Psoas muscle (tissue), 8 donors: ENCODE data around the gene SOWAHB. TPM values are rescaled to one million over a fixed set of nuclear protein-coding genes. Genes with fewer than 3 reads are reported as not detected.

ENCODE experiments used
- ATAC-seq, 4 donors: fragments of 200-7000 bp; cut with Tn5 transposase; one replicate each; pipeline ENCODE4 v1.9.1; 2020; ENCODE audit warnings: moderate library complexity in 3 of 4, mild to moderate bottlenecking in 2 of 4
- DNase-seq, 2 donors: peaks; one replicate each; pipeline ENCODE4 v3.0.0-alpha.2; 2020
- H3K27ac ChIP-seq: fragments of 200-600 bp; one replicate; pipeline ENCODE4 v1.8.0; 2022
- H3K27me3 ChIP-seq, 3 donors: fragments of 200-600 bp in 1 of 3; one replicate each; pipeline versions ENCODE4 v1.6.1 to v1.8.0; 2013 to 2022; ENCODE audit warnings: low read length in 2 of 3, mild to moderate bottlenecking in 2 of 3, moderate library complexity in 1 of 3; ENCODE audit not compliant: insufficient read depth in 3 of 3
- H3K36me3 ChIP-seq, 2 donors: fragments of 200-600 bp in 1 of 2; one replicate each; pipeline versions ENCODE4 v1.6.1 to v1.8.0; 2013 to 2022; ENCODE audit warnings: low read depth in 1 of 2, mild to moderate bottlenecking in 1 of 2, moderate library complexity in 1 of 2; ENCODE audit not compliant: insufficient read depth in 1 of 2
- H3K4me1 ChIP-seq: fragments of 200-600 bp; one replicate; pipeline ENCODE4 v1.8.0; 2022
- H3K4me3 ChIP-seq: fragments of 200-600 bp; one replicate; pipeline ENCODE4 v1.8.0; 2022; ENCODE audit warnings: mild to moderate bottlenecking
- H3K9me3 ChIP-seq: fragments of 200-600 bp; one replicate; pipeline ENCODE4 v1.8.0; 2022
- WGBS, 3 donors: extraction: QIAGEN DNeasy Blood & Tissue Kit; methylation state at CpG; one replicate each; pipeline versions ENCODE4 v1.1.6 to v1.1.7; 2013; 5-methylcytosine and 5-hydroxymethylcytosine counted together
- intact Hi-C, 2 donors: fragments of 100-400 bp; cut with DNase I; formaldehyde crosslinking; loops; one replicate each; pipeline versions ENCODE4 v1.11.0 to v1.14.2; 2022
- polyA plus RNA-seq, 3 donors: library from polyadenylated mRNA; stranded (reverse); fragments of 200-250 nt; gene quantifications; one replicate each; pipeline ENCODE4 v1.2.3, GENCODE V29; 2013
- total RNA-seq, 4 donors: library from RNA; stranded (reverse); fragmentation: NEBNext Ultra II Directional in 2 of 4; extraction: Animal tissue kit (Norgen Biotek cat#: 25700) in 2 of 4; gene quantifications; one replicate each; pipeline versions ENCODE4 v1.2.1 to v1.2.4, GENCODE V29; 2021 to 2023
- TF ChIP-seq, protein P1 (sequence below): fragments of 200-600 bp; IDR thresholded peaks from one replicate; pipeline ENCODE4 v1.8.0; 2022; ENCODE audit warnings: antibody characterized with exemption
- donor health status: healthy with polysubstance abuse.
- donor health status: DM: no; HTN: no; CAD: no; lungs with moderate emphysema.
- donor health status: Bipolar disorder and iron deficiency.
- donor health status: healthy.
- donor health status: DM: yes; HTN: yes; CAD: no.
- donor health status: DM: no; HTN: no; CAD: no.
- donor health status: DM: no; HTN: no; CAD: no.
- donor health status: DM: yes; HTN: yes; CAD: no.

Gene SOWAHB
- total and polyA plus RNA-seq, 7 donors: 0.03 to 0.09 TPM; not detected in 5

DNA sequence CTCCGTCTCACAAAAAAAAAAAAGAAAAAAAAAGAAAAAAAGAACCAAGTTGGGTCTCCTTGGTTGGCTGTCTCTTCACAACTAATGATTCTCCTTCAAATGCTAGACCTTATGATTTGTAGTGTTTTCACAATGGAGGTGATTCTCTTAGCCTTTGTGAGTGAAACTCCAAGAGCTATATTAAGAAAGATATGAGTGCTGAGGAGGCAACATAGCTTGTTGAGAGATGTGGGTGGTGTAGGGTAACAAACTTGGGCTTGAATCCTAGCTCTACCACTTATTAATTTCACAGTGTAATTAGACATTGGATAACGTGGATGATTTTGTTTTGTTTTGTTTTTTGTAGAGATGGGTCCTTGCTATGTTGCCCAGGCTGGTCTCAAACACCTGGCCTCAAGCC lies 41.2 kb upstream of the SOWAHB start:
- intact Hi-C loops: no loop called here
- 36 to 57% (median 45%) methylated on average over 2 of the region's 2 CpGs for WGBS, 3 donors
- ATAC-seq: peak in 2 of 4 donors; percentile 58 to 75

DNA sequence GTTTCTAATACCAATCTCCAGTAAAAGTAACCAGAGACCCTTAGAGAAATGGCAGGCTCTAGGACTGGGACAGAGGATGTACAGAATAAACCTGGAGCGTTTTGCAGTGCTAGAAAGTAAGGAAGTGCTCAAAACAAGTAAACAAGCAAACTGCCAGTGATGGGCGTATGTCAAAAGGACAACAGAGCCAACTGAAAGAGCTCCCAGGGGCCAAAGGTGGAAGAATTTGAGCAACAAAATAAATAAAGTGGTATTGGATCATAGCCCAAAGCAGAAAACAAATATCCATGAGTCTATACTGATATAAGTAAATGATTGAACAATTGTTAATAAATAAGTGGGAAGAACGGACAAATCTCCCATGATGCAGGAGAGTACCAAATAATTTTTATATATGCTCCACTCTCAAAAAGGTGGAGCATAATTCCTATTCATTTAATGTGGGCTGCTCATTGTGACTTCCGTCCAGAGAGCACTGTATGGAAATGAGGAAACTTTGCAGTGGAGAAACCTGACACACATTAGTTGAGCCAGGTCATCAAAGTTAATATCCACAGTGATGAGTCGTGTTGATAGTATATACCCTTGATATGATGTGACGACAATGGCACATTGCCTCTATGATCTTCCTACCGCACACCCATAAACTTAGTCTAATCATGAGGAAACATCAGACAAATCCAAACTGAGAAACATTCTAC lies 33.8 kb upstream of the SOWAHB start:
- Histone ChIP-seq H3K4me1 (no peaks in the 10 kb centered on the region), H3K36me3 (no peaks in the 10 kb centered on the region), H3K27ac (no peak overlapping the region), H3K9me3 (no peaks in the 10 kb centered on the region), H3K4me3 (no peak overlapping the region), H3K27me3 (no peaks in the 10 kb centered on the region)
- DNase-seq (no peak), ATAC-seq (no peak)
- TF ChIP-seq, protein P1, sequence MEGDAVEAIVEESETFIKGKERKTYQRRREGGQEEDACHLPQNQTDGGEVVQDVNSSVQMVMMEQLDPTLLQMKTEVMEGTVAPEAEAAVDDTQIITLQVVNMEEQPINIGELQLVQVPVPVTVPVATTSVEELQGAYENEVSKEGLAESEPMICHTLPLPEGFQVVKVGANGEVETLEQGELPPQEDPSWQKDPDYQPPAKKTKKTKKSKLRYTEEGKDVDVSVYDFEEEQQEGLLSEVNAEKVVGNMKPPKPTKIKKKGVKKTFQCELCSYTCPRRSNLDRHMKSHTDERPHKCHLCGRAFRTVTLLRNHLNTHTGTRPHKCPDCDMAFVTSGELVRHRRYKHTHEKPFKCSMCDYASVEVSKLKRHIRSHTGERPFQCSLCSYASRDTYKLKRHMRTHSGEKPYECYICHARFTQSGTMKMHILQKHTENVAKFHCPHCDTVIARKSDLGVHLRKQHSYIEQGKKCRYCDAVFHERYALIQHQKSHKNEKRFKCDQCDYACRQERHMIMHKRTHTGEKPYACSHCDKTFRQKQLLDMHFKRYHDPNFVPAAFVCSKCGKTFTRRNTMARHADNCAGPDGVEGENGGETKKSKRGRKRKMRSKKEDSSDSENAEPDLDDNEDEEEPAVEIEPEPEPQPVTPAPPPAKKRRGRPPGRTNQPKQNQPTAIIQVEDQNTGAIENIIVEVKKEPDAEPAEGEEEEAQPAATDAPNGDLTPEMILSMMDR: no peak
- intact Hi-C loops: no loop called here
- WGBS, 3 donors: 85 to 91% (median 86%) methylated on average over 7 of the region's 7 CpGs

More for the DNA sequence above, 41.2 kb upstream of the SOWAHB start:
- TF ChIP-seq, protein P1: no peak
- Histone ChIP-seq H3K27ac (no peak overlapping the region), H3K9me3 (no peaks in the 10 kb centered on the region), H3K36me3 (no peaks in the 10 kb centered on the region), H3K4me1 (peaks cover 8% of the 10 kb centered on the region), H3K4me3 (no peak overlapping the region), H3K27me3 (no peaks in the 10 kb centered on the region)
- no peak for DNase-seq

DNA sequence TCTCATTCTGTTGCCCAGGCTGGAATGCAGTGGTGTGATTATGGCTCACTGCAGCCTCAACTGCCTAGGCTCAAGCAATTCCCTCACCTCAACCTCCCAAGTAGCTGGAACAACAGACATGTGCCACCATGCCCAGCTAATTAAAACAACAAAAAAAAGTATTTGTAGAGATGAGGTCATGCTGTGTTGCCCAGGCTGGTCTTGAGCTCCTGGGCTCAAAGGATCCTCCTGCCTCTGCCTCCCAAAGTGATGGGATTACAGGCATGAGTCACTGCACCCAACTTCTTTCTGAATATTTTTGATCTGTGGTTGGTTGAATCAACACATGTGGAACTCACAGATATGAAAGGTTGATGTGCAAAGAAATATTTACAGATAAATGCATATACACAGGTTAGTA lies 33.1 kb upstream of the SOWAHB start:
- TF ChIP-seq, protein P1: no peak

GRCh38 chr4:76930685-76931084 lies 32.7 kb upstream of the SOWAHB start:
- H3K27me3 ChIP-seq: no peaks in the 10 kb centered on the region
- no peak for ATAC-seq
- WGBS, 3 donors: 89 to 96% (median 96%) methylated on average over 2 of the region's 2 CpGs
- H3K9me3 ChIP-seq: no peaks in the 10 kb centered on the region
- H3K27ac ChIP-seq: no peak overlapping the region
- no peak overlapping the region for H3K4me3 ChIP-seq
- no peaks in the 10 kb centered on the region for H3K36me3 ChIP-seq
- H3K4me1 ChIP-seq: no peaks in the 10 kb centered on the region
- DNase-seq: no peak
- TF ChIP-seq, protein P1: no peak
- intact Hi-C loops: no loop called here

More for the DNA sequence above, 33.1 kb upstream of the SOWAHB start:
- no peak overlapping the region for H3K27ac ChIP-seq
- intact Hi-C loops: no loop called here
- H3K27me3 ChIP-seq: no peaks in the 10 kb centered on the region
- H3K9me3 ChIP-seq: no peaks in the 10 kb centered on the region
- no peak overlapping the region for H3K4me3 ChIP-seq
- H3K4me1 ChIP-seq: no peaks in the 10 kb centered on the region
- H3K36me3 ChIP-seq: no peaks in the 10 kb centered on the region
- DNase-seq: no peak
- no peak for ATAC-seq

- 82 to 93% (median 89%) methylated on average over 6 of the region's 6 CpGs for WGBS, 3 donors
- intact Hi-C loops: no loop called here
- Histone ChIP-seq H3K27me3 (no peaks in the 10 kb centered on the region), H3K4me3 (no peak overlapping the region), H3K27ac (no peak overlapping the region), H3K9me3 (no peaks in the 10 kb centered on the region), H3K4me1 (no peaks in the 10 kb centered on the region), H3K36me3 (no peaks in the 10 kb centered on the region)
- ATAC-seq (no peak), DNase-seq (no peak)
- TF ChIP-seq, protein P1: no peak
Observed at GRCh38 chr4:76926841-76927240, 28.9 kb upstream of the SOWAHB start.
